K562 (cell line): ENCODE measurements around the gene MZB1. TPM values are rescaled to one million over a fixed set of nuclear protein-coding genes. Genes with fewer than 3 reads are reported as not detected.

Experiments
- CTBP1 ChIP-seq: fragments of 450-650 bp; IDR thresholded peaks from 2 replicates; pipeline ENCODE4 v1.6.1; 2016; ENCODE audit warnings: borderline replicate concordance
- EP300 ChIP-seq: IDR thresholded peaks from 2 replicates; pipeline ENCODE4 v1.6.1; 2012; ENCODE audit warnings: low read length, improper control_type of control experiment
- MGA ChIP-seq: fragments of 450-650 bp; IDR thresholded peaks from 2 replicates; pipeline ENCODE4 v1.6.1; 2016; ENCODE audit warnings: mild to moderate bottlenecking, moderate library complexity
- NRF1 ChIP-seq, 2 experiments: fragments of 450-650 bp; IDR thresholded peaks in 1 of 2; conservative IDR thresholded peaks in 1 of 2; 2 replicates each; pipeline ENCODE4 v1.6.1; 2014; ENCODE audit warnings: mild to moderate bottlenecking in 2 of 2
- ZBTB7A ChIP-seq: IDR thresholded peaks from 2 replicates; pipeline ENCODE4 v1.6.1; 2011; ENCODE audit warnings: low read depth, mild to moderate bottlenecking, low read length, moderate library complexity, borderline replicate concordance; ENCODE audit not compliant: control insufficient read depth
- polyA plus RNA-seq, 8 experiments: library from polyadenylated mRNA; depleted of rRNA in 4 of 8; stranded (reverse) in 5 of 8; unstranded in 3 of 8; fragments of >200 nt; fragmentation: Nextera tagmentation in 2 of 8; fragmentation: Illumina TruSeq in 1 of 8; extraction: Ambion mirVana in 2 of 8; extraction: Trizol in 1 of 8; gene quantifications; 2 replicates each; pipeline versions ENCODE4 v1.2.1 to v1.2.3, GENCODE V29; 2011 to 2014; ENCODE audit warnings: inconsistent platforms in 1 of 8, missing spikeins in 1 of 8
- total RNA-seq, 7 experiments: library from RNA; depleted of rRNA in 6 of 7; stranded (reverse); fragments of >200 nt in 6 of 7; fragmentation: Illumina TruSeq in 2 of 7; extraction: Trizol in 2 of 7; gene quantifications; 2 replicates each; pipeline versions ENCODE4 v1.2.1 to v1.2.3, GENCODE V29; 2011 to 2021; ENCODE audit warnings: low replicate concordance in 1 of 7
- TF ChIP-seq, protein P1 (sequence below): fragments of 450-650 bp; formaldehyde crosslinking; IDR thresholded peaks from 2 replicates; pipeline ENCODE4 v1.4.0; 2020; ENCODE audit warnings: mild to moderate bottlenecking, moderate library complexity

MZB1 gene
- total and polyA plus RNA-seq, 9 of the 15 experiments (the other 6 are each of a cell fraction or from before 2014, with no cell fraction given) = 0.13 to 0.31 TPM; not detected in 7

DNA sequence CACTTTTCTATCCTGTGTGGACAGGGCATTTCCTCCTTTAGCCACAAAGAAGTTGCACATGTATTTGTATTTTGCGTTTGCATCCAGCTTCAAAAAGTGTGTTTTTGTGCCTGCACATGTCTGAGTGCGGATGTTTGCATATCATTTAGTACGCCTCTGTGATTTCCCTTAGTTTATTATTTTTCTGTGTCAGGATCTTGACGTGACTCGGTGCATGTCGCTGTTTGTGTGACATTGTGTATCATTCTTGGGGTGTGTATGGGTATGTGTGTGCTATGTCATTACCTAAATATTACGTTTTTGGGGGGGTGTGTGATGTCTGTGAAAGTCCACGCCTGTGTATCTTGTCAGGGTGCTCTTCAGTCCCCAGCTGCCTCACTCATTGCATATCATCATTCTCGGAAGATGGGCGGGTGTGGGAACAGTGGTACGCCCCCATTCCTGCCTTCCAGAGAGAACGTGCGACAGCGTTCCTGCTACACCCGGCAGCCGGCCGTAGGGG lies 48.5 kb downstream of the MZB1 start (continued):
- TF ChIP-seq NRF1 (conservative IDR thresholded peaks at IDR 0.05 in 1 of 2, IDR thresholded peaks at IDR 0.05 in 1 of 2) = peak; percentile 63 to 80; a peak in 2 of 4 replicates
- 0 out of 2 replicates have a peak, but pooled peaks have one; percentile 50 for TF ChIP-seq MGA
- TF ChIP-seq, protein P1, sequence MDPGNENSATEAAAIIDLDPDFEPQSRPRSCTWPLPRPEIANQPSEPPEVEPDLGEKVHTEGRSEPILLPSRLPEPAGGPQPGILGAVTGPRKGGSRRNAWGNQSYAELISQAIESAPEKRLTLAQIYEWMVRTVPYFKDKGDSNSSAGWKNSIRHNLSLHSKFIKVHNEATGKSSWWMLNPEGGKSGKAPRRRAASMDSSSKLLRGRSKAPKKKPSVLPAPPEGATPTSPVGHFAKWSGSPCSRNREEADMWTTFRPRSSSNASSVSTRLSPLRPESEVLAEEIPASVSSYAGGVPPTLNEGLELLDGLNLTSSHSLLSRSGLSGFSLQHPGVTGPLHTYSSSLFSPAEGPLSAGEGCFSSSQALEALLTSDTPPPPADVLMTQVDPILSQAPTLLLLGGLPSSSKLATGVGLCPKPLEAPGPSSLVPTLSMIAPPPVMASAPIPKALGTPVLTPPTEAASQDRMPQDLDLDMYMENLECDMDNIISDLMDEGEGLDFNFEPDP (CRISPR knock-in tag) = 0 out of 2 replicates have a peak, but pooled peaks have one; percentile 32
- no peak for TF ChIP-seq EP300
- no peak for TF ChIP-seq CTBP1
- no peak for TF ChIP-seq ZBTB7A
